Measurements from ENCODE around the gene ENOPH1.
"Not testable (repeated sequence)": the region's sequence is repeated elsewhere in the genome, so short reads cannot be mapped to it uniquely, and the experiment has no call there.

ENOPH1 gene

GRCh38 chr4:82430193-82430963, at the start of gene ENOPH1, which contains the start of gene HNRNPDL:
Gene ENOPH1 (plus strand): TSS chr4:82430590. CDS start chr4:82430830, 240 bp downstream.
Gene HNRNPDL (minus strand): TSS chr4:82430462. CDS start chr4:82429690, 772 bp downstream.
- DNase-seq (ENCODE audit: low spot score), result peak; percentile 96

GRCh38 chr4:82380831-82381230, 49.6 kb upstream of the ENOPH1 start:
- DNase-seq (ENCODE audit: low spot score), result no peak

- DNase-seq (ENCODE audit: low spot score), result no peak
These were observed 49.2 kb upstream of the ENOPH1 start for GRCh38 chr4:82381235-82381634.

GRCh38 chr4:82381661-82382296, 48.6 kb upstream of the ENOPH1 start:
- no peak for DNase-seq (ENCODE audit: low spot score)

- no peak for DNase-seq (ENCODE audit: low spot score)
These were observed 47.6 kb upstream of the ENOPH1 start for GRCh38 chr4:82382751-82383150.

DNA sequence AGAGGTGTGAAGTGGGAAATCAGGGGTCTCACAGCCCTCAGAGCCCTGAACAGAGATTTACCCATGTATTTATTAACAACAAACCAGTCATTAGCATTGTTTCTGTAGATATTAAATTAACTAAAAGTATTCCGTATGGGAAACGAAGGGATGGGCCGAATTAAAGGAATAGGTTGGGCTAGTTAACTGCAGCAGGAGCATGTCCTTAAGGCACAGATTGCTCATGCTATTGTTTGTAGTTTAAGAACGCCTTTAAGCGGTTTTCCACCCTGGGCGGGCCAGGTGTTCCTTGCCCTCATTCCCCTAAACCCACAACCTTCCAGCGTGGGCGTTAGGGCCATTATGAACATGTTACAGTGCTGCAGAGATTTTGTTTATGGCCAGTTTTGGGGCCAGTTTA, 44.1 kb upstream of the ENOPH1 start:
- not testable (repeated sequence) for DNase-seq (ENCODE audit: low spot score)

- DNase-seq (ENCODE audit: low spot score), result no peak
These were observed 42.0 kb upstream of the ENOPH1 start for GRCh38 chr4:82388405-82388804.

- not testable (repeated sequence) for DNase-seq (ENCODE audit: low spot score)
These were observed 40.3 kb upstream of the ENOPH1 start for GRCh38 chr4:82390061-82390460.

- DNase-seq (ENCODE audit: low spot score), result no peak
These were observed 35.5 kb upstream of the ENOPH1 start for GRCh38 chr4:82394896-82395295.

GRCh38 chr4:82397527-82397926, 32.9 kb upstream of the ENOPH1 start:
- DNase-seq (ENCODE audit: low spot score), result no peak

- no peak for DNase-seq (ENCODE audit: low spot score)
These were observed 32.1 kb upstream of the ENOPH1 start for GRCh38 chr4:82398263-82398662.

DNA sequence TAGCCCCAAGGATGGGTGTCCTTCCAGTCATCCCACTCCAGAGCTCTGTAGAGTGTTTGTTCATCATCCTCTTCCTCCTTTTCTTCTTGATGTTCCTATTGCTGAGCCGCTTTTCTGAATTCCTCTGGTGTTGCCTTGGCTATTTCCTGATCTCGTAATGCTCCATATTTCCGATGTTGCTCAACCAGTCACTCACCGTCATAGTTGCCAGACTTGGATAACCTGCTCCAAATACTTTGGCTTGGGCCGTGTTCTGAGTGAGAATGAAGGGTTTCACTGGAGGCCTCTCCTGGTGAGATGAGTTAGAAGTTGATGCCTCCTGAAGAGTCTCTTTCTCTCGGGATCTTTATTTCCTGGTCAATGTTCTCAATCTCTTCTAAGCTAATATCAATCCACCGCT, 28.8 kb upstream of the ENOPH1 start:
- no peak for DNase-seq (ENCODE audit: low spot score)

GRCh38 chr4:82402196-82402775, 28.1 kb upstream of the ENOPH1 start:
- no peak for DNase-seq (ENCODE audit: low spot score)

GRCh38 chr4:82403725-82404124, 26.7 kb upstream of the ENOPH1 start:
- no peak for DNase-seq (ENCODE audit: low spot score)

GRCh38 chr4:82415061-82415460, 15.3 kb upstream of the ENOPH1 start:
- DNase-seq (ENCODE audit: low spot score), result not testable (repeated sequence)

DNA sequence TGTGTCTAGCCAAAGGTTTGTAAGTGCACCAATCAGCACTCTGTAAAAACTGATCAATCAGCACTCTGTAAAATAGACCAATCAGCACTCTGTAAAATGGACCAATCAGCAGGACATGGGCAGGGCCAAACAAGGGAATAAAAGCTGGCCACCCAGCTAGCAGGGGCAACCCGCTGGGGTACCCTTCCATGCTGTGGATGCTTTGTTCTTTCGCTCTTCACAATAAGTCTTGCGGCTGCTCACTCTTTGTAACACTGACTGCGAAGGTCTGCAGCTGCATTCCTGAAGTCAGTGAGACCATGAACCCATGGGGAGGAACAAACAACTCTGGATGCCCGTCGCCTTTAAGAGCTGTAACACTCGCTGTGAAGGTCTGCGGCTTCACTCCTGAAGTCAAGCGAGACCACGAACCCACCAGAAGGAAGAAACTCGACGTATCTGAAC, 14.4 kb upstream of the ENOPH1 start:
- DNase-seq (ENCODE audit: low spot score), result no peak

DNA sequence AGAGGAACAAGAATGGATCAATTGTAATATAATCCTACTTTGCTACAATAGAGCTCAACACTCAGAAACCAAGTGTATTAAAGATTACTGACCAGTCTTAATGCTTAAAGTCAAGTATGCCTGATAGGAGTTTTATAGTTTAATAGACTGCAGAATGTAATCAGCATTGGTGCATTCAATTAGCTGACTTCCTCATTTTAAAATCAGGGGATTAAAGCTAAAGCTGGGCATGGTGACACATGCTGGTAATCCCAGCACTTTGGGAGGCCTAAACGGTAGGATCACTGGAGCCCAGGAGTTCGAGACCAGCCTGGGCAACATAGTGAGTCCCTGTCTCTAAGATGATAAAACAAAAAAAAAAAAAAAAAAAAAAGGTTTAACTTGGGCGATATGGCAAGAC, 10.9 kb upstream of the ENOPH1 start:
- peak; percentile 13 for DNase-seq (ENCODE audit: low spot score)

DNA sequence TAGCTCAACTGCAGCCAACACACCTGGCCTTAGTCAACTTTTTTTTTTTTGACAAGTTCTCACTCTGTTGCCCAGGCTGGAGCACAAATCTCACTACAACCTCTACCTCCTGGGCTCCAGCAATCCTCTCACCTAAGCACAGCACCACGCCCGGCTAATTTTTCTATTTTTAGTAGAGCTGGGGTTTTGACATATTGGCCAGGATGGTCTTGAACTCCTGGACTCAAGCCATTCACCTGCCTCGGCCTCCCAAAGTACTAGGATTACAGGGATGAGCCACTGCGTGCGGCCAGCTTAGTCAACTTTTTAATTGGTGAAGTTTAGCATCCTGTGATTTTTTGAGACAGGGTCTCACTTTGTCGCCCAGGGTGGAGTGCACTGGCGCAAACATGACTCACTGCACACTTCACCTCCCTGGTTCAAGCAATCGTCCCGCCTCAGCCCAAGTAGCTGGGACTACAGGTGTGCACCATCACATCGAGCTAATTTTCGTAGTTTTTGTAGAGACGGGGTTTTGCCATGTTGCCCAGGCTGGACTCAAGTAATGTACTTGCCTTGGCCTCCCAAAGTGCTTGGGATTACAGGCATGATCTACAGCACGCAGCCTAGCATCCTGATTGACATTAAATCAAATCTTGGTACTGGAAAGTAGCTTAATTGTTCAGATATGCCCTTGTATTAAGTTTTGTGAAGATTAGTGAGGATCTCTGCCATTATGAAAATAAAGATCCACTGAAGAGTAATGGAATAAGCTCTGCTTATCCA, 8.4 kb upstream of the ENOPH1 start:
- DNase-seq (ENCODE audit: low spot score), result no peak

GRCh38 chr4:82422616-82423015, 7.8 kb upstream of the ENOPH1 start:
- DNase-seq (ENCODE audit: low spot score), result no peak

DNA sequence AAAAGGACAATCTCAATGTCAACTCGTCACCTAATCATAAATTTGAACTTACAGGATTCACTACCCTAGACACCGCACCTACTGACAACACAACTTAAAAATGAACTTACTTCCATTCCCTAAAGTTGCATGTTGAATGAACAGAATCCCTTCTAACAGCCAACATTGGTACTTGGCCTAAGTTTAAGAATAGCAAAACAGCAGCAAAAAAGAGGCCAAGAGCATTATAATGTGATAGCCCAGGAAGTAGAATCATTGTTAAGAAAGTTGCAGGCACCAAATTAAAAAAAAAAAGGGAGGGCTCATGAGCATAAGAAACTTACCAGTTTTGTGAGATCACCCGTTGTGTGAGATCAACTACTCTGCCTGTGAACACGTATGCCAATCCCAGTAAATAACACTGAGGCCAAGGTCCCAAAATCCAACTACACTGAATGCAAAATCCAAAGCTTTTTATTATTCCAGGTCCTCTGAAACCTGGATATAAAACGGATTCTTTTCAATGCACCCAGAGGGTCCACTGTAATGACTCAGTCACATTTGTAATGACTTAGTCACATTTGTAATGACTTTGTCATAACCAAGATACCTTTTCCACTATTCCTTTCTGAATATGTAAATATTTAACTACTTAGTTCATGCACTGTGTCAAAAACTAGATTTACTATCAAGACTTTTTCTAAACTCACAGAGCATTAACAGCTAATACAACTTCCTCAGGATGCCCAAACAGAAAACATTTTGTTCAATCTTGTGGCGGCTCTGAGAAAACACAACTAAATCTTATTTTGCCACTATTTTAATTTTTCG, 6.9 kb upstream of the ENOPH1 start:
- DNase-seq (ENCODE audit: low spot score), result no peak

GRCh38 chr4:82425478-82425877, 4.9 kb upstream of the ENOPH1 start:
- DNase-seq (ENCODE audit: low spot score), result no peak
